DMS153 treated with DMSO at 0.1 percent for 48 hours (cell line): ENCODE measurements around the gene TRAPPC2.
A peak's percentile ranks its signal among the peaks of the same experiment; 100 is the strongest.
"Not testable (repeated sequence)": the region's sequence is repeated elsewhere in the genome, so short reads cannot be mapped to it uniquely, and the experiment has no call there.

Source experiments
- DNase-seq: peaks from one replicate; lab custom pipeline; 2025; ENCODE audit not compliant: unreplicated experiment; lab: John Stamatoyannopoulos, UW

Gene TRAPPC2

DNA sequence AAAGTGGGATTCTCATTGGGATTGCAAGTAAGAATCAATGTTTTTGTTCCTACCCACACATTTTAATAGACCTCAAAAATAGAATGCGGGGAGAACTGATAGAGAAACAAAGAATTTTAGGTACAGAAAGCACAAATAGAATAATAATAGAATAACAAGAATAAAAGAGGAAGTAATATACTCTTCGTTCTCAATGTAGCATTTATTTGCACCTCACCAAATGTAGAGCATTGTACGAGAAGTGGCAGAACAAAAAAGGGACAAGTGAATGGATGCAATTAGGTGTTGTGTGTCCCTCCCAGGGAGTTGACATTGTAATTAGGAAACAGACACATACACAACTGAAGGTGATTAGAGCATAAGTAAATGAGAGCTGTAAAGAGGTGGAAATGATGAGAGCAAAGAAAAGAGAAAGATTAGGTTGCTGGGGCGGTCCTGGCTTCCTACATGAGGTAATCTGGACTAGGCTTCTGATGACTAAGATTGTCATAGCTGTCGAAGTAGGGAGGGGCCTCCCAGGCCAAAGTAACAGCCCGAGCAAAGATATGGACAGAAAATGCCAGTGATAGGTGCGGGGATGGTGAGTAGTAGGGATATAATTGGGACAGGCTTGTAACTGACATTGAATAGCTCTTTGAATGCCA lies 35.1 kb downstream of the TRAPPC2 start:
- DNase-seq: no peak

DNA sequence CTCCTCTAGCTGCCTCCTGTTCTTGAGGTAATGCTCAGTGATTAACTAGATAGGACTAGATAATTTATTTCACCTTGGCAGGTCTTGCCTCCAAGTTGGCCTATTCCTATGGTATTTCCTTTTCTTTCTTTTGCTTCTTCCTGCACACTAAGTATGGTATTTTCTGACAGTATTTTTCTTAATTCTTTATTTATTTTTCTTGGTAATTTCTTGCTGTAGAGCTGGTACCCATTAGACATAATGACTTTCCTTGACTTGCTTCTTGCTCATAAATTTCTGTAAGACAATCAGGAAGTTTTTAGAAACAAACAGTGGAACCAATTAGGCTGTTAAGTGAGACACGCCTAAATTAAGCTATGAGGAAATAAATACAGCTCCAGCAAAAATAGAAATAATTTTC lies 36.0 kb downstream of the TRAPPC2 start:
- DNase-seq: no peak

DNA sequence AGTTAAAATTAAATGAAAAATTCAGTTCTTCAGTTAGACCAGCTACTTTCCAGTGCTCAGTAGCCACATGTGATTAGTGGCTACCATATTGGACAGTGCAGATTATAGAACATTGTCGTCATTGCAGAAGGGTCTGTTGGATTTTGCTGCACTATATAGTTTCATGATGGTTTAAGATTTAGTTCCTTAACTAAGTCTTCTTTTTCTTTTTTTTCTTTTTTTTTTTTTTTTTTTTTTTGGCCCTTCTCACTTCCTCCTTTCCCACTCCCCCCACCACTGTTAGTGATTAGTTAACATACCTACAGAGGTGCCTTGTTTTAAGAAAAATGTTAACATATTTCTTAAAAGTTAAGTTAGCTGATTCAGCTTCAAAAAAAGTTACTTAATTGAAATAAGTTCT lies 36.4 kb downstream of the TRAPPC2 start:
- no peak for DNase-seq

DNA sequence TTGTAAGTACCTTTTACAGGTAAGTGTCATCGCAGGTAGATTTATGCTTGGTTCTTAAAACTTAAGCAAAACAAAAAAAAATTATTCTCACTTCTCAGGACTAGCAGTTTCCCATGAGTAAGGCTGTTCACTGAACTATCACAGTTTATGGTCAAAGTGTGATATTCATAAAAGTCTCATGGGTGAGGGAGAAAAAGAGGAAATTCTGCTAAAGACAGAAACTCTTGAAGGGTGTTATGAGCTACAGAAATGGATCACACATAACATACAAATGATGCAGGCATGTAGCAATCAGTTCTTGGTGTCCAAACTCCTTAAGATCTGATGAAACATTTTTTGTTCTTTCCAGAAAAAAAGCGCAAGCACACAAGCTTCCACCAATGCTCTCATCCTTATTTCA lies 37.0 kb downstream of the TRAPPC2 start:
- DNase-seq: no peak

DNA sequence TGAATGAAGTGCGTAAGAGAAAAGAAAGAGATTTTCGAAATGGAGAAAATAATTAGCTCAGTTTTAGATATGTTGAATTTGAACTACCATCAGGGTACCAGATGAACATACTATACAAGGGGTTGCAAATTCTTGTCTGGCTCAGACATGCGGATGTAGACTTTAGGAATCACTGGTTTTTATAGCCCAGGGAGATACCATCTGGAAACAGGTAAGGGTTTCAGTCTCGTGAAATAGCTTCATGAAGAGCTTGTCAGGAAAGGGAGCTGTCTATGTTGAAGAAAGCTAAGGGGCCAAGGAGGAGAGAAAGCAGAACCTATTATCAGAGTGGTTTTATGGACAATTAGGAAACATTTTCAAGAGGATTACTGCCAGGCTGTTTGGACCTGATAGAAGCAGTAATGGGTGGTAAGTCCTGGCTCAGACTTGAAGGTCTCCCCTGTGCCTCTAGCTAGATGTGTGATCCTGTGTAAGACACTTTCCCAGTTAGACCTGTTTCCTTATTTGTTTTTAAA lies 38.8 kb downstream of the TRAPPC2 start:
- DNase-seq: no peak

DNA sequence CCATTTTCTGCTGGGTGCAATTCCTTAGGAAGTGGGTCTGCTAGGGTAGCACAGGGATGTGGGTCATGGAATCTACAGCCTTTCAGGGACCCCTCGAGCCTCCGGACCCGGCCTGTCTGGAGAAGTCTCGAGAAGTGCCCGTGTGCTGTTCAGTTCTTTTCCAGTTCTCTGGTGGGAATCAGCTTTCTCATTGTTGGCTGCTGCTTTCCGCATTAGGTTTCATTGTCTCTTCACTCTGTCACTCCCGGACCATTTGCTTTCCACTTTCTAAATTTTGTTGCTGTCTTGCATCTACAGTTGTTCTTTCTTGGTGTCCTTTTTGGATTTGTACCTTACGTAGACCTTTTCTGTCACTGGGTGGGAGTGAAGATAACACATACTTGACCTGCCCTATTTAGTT lies 39.4 kb downstream of the TRAPPC2 start:
- no peak for DNase-seq

DNA sequence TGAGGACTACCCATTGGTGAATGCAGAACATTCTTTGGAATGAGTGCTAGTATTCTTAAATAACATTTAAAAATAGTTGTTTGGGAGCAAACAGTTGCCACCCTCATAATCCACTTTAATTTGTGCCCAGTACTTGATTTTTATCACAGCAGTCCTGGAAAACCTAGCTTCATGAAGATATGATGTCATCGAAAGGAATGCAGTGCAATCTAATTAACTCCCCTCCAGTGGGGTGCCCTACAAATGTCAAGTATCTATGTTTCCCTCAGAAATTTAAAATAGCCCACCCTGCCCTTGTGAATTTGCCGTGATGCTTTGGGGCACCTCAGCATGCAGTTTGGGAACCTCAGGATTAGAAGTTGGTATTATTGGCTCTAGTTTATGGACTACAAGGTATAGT lies 40.1 kb downstream of the TRAPPC2 start:
- no peak for DNase-seq

DNA sequence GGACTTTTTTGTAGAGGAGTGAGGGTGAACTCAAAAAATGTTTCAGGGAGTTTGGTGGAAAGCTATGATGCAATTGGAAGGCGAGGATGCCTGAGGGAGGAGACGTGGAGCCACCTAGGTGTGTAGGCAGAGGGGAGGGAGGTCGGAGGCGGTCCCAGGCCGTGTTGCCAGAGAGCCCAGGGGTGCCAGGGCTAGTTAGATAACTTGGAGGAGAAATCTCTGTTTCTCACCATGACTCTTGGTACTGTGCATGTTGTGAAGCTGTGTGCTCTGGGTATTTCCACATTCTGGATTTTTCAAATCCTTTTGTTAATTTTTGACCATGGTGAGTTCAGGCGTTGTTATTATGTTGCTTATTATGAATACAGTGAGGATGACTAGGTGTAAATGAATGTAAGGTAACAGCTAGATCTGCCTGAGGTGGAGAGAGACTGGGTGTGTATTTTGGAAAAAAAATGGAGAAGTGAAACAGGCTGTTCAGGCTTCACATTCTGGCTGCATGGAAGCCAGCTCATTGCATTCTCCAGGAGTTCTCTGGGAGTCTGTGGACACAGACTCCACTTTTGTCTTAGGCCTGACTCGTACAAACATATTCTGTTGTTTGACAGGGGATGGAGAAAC lies 41.0 kb downstream of the TRAPPC2 start:
- DNase-seq: no peak

DNA sequence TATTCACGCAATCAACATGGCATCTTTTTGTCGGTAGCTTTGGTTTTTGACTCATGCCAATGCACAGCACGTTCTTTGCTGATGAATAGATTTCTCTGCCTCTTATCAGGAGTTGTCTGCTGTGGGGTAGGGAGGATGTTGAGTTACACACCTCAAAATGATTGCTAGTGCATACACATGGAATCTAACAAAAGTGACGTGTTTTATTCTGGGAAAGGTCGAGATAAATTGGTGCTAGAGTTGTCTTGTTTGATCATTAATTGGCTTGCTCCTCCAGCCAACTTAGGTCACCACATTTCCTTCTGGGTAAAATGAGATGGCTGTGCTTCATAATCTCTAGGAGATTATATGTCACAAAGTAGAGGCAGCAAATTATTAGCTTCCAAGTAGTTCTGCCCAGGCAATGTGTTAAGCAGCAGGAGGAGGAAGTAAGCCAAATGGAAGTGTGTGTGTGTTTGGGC lies 41.6 kb downstream of the TRAPPC2 start:
- DNase-seq: no peak

DNA sequence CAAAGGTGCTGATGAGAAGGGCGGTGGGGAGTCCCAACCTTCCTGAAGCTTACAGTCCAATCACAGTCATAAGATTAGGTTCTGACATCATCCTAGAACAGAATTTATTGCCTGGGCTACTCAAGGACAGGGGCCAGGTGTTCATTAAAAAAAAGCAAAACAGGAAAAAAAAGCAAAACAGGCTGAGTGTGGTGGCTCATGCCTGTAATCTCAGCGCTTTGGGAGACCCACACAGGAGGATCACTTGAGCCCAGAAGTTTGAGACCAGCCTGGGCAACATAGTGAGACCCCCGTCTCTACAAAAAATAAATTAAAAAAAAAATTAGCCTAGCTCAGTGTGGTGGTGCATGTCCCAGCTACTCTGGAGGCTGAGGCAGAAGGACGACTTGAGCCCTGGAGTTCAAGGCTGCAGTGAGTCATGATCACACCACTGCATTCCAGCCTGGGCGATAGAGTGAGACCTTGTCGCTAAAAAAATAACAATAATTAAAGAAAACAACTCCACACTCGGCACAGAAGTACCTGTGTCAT lies 42.5 kb downstream of the TRAPPC2 start:
- DNase-seq: no peak

DNA sequence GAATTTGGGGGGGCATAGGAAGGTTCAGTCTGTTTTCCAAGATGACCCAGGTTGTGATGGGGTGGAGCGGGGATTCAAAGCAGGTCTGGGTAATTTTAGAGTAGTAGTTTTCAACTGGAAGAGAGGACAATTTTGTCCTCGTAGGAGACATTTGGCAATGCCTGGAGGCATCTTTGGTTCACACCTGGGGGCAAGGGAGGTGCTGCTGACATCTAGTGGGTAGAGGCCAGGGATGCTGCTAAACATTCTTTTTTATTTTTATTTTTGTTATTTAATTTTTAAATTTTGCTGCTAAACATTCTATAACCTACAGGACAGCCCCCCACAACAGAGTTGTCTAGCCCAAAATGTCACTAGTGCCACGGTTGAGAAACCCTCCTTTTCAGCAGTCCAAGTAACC lies 43.6 kb downstream of the TRAPPC2 start:
- DNase-seq: no peak

DNA sequence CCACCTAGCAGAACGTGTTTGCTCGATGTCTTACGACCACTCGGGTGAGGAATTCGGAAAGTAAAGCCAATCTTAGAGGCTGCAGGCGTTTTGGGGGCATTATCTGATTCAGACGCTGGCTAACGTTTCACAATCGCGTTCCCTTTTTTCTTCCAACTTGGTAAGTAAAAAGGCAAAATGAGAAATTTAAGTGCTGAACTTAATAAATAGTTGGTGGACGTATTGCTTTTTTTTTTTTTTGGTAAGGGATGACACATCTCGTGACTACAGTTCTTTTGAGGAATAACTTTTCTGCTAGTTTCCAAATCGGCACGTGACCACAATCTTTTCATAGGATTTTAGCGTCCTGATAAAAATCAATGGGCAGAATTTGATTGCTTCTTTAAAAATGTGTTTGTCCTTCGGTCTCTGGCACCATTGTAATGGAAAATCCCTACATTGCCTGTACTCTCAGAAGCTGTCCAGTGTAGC lies 44.6 kb downstream of the TRAPPC2 start:
- DNase-seq: no peak

DNA sequence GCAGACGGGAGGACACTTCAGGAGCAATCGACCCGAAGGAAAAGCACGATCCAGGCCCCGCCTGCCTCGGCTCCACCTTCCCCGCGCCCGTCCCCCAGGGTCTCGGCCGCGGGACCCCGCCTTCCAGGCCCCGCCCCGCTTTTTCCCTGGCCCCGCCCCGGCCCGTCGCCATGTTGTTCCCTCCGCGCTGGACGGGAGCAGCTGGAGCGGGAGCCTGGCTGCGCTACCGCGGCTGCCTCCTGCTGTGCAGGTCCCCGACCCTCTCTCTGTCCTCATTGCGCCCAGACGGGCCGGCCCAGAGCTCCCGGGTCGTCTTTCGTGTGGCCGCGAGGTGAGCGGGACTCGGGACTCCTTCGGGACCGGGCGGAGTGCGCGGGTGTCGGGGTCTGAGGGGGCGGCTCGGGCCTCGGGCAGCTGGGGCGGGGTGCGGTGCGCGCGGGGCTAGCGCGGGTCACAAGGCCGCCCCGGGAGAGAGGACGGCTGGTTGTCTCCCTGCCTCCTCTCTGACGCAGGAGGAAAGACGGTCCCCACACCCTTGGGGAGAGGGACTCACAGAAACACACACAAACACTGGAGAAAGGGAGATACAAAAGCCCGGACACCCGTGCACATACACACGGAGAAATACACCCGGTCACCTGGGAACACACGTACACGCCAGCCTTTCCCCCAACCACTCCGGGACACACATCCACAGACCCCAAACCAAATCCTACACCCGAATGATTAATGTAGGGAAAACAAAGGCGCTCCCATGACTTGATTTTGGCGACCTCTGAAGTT lies 45.3 kb downstream of the TRAPPC2 start, which contains the start of gene RAB9A:
TSS of gene RAB9A (plus strand) at position 171 of the 783 bp plus-strand sequence. CDS start 19,619 bp downstream, outside the sequence.
- DNase-seq: peak; percentile 18

DNA sequence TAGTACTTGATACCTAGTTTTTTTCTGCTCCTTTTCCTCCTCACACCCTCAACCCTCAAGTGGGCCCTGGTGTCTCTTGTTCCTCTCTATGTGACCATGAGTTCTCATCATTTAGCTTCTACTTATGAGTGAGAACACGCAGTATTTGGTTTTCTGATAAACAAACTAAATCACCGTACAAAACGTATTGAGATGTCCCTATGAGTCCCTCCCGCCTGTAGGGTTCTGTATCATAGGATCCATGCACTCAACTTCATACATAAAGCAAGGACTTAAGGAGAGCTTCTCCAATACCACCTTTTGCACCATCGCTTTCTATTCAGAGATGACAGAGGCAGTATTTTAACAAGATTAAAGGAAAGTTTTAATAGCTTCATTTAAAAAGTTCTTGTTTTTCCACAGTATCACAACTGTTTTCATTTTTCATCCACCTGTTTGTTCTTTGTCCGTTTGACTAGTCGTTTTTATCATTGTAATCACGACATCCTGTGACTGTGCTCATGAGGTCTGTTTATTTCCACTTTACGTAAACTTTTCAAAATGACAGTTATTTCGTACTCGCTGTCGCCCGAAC lies 45.9 kb downstream of the TRAPPC2 start:
- DNase-seq: no peak

DNA sequence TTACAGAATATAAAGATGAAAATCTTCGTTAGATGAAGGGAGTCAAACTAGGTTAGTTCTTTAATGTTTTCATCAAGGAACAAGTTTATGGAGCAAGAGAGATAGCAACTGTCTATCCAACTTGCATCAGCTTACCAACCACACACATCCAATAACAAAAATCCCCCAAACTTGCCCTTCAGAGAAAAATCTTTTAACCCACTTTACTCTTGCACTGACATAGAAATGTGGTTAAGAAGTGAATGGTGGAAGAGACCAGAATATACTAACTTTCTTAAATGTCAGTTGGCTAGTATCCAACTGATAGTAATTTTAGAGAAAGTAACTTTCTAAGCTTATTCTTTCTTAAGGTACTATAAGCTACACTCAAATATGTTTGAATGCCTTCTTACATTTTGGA lies 47.2 kb downstream of the TRAPPC2 start:
- no peak for DNase-seq

DNA sequence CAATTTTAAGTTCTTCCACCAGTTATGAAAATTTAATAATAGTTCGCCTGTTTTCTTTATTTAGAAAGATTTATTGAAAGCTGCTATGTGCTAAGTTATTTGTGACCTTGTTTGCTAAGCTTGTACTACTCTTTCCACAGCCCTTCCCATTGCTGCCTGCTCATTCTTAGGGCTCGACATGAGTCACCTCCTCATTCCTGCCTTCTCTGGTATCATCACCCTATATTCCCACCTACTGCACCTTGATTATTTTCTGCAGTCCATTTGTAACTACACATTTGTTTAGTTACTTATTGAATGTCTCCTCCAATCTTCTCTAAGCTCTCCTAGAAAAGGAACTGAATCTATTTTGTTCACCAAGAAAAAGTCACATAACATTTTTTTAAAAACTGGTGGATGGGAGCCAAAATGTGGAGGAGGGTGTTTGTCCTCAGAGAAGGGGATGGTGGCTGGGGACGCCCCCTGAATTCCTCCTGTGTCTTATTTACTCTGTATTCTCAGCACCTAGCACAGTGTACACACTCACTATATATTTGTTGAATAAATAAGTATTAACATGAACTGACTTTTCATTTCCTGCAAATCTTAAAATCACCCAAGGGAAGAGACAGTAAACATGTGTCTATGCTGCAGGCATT lies 49.2 kb downstream of the TRAPPC2 start:
- DNase-seq: no peak

DNA sequence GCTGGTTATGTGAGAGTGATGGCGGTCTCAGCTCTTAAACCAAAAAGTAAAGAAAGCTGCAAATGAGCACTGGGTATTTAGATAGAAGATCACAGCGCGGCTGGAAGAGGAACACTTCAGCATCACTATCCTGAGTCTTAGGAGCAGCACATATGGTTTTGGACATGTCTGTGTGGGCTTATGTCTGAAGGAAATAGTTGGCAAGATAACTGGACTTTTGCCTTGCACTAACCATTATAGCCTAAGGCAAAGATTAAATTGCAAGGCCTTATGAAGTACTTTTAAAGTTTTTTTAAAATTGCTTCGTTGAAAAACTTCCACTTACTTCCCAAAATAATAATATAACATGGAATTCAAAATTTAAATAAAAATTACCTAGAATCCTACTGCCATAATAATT lies 50.1 kb downstream of the TRAPPC2 start:
- DNase-seq: no peak

DNA sequence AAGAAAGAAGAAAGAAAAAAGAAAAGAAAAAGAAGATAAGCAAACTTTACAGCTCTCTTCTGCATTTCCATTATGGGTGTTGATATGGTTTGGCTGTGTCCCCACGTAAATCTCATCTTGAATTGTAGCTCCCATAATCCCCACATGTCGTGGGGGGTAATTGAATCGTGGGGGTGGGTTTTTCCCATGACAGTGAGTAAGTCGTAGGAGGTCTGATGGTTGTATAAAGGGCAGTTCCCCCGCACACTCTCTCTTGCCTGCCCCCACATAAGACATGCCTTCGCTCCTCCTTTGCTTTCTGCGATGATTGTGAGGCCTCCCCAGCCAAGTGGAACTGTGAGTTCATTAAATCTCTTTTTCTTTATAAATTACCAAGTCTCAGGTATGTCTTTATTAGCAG lies 52.8 kb downstream of the TRAPPC2 start:
- DNase-seq: no peak

DNA sequence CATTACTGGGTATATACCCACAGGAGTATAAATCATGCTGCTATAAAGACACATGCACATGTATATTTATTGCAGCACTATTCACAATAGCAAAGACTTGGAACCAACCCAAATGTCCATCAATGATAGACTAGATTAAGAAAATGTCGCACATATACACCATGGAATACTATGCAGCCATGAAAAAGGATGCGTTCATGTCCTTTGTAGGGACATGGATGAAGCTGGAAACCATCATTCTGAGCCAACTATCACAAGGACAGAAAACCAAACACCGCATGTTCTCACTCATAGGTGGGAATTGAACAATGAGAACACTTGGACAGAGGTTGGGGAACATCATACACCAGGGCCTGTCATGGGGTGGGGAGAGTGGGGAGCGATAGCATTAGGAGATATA lies 54.7 kb downstream of the TRAPPC2 start:
- not testable (repeated sequence) for DNase-seq

DNA sequence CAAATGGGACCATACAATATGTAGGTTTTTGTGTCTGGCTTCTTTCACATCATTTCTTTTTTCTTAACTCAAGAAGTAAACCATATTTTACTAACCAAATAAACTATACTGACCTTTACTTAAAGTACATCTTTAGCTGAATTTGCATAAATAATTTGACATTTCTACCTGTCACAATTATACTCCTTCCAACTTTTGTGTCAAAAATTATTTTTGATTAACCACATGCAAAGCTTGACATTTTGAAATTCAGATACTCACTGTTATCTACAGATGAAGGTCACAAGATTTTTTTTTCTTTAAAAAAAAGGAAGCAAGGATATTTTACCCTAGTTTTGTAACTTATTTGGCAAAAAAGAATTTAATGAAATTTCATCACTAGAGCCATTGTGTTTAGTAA lies 57.5 kb downstream of the TRAPPC2 start:
- no peak for DNase-seq

DNA sequence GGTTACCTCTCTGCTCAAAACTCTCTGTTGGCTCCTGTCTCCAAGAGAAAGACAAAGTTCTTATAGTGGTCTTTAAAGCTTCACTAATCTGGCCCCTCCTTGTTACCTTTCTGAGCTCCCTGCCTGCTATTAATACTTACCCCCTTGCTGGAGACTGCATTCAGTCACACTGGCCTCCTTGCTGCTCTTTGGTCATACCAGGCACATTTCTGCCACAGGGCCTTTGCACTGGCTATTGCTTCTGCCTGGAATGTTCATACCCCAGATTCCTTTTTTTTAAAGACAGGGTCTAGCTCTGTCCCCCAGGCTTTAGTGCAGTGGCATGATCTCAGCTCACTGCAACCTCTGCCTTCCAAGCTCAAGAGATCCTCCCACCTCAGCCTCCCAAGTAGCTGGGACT lies 61.4 kb downstream of the TRAPPC2 start:
- no peak for DNase-seq
